ENCODE measurements around the gene RBM4.

The RBM4 gene

DNA sequence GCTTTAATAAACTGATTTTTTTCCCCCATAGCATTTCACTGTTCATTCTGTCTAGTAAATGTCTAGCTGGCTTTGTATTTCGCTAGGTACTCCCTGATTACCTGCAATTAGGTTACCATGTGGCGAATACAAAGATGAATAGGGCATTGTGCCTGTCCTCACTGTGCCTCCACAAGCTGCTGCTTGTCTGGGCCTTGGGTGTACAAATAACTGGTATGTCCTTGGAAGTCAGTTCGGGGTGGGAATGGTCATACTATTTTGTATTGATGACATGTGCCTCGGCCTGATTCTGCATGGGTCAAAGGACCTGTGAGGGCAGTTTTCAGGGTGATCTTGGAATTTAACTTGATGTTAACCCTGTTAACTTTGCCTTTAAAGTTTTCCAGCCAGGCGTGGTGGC lies 11.4 kb downstream of the RBM4 start:
- Mint-ChIP-seq H3K4me1 (peaks cover 27% of the 10 kb centered on the region), H3K27me3 (no peaks in the 10 kb centered on the region), H3K27ac (no peak overlapping the region), H3K4me3 (no peak overlapping the region), H3K36me3 (peaks cover 62% of the 10 kb centered on the region), H3K9me3 (no peaks in the 10 kb centered on the region)
- DNase-seq, result no peak
- CTCF ChIA-PET, result interaction anchor here (1.8 kb wide), 1 partner anchor 33 kb away, joined by 4 read pairs; no protein-coding TSS in a partner anchor

DNA sequence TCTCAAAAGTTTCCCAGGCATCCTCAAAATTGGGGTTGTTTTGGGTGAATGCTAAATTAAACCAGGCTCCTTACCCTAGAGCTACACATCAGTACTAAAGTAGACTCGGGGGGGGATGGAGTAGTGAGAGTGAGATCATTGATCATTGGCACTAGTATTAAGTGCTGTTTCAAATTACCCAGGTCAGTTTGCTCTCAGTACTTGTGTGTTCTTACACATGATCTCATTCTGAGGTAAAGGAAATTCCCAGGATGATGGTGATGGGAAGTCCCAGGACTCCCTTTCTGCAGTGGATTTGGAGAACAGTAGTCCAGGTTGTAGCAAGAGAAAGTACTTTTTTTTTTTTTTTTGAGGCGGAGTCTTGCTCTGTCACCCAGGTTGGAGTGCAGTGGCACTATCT lies 12.5 kb downstream of the RBM4 start:
- Mint-ChIP-seq H3K4me1 (peaks cover 18% of the 10 kb centered on the region), H3K9me3 (no peaks in the 10 kb centered on the region), H3K27ac (no peak overlapping the region), H3K27me3 (no peaks in the 10 kb centered on the region), H3K36me3 (peaks cover 56% of the 10 kb centered on the region), H3K4me3 (no peak overlapping the region)
- DNase-seq, result no peak
- CTCF ChIA-PET, result interaction anchor here (1.8 kb wide), 1 partner anchor 34 kb away, joined by 4 read pairs; no protein-coding TSS in a partner anchor

DNA sequence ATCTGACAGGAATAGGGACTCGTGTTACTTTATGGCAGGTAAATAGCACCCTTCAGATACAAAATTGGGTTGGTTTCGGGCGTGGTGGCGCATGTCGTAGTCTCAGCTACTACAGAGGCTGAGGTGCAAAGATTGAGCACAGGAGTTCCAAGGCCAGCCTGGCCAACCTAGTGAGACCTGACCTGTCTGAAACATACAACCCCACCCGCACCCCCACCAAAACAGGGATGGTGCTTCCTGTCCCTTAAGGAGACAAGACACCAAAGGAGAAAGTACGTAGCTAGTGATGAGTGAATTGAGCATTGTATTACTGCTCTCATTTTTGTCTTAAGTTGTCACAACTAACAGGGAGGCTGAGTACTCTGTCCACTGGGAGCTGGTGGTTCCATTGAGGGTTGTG lies 14.1 kb downstream of the RBM4 start:
- H3K36me3 Mint-ChIP-seq, result peaks cover 47% of the 10 kb centered on the region
- peaks cover 5% of the 10 kb centered on the region for H3K4me1 Mint-ChIP-seq

DNA sequence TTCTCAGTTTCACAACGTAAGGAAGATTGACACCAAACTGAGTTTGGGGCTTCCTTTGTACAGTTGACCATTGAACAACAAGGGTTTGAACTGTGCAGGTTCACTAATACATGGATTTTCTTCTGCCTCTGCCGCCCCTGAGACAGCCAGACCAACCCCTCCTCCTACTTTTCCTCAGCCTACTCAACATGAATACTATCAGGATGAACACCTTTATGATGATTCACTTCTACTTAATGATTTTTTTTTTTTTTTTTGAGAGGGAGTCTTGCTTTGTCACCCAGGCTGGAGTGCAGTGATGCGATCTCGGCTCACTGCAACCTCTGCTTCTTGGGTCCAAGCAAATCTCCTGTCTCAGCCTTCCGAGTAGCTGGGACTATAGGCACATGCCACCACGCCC lies 14.6 kb downstream of the RBM4 start:
- Mint-ChIP-seq H3K27me3 (no peaks in the 10 kb centered on the region), H3K27ac (peak overlapping the region; percentile 21), H3K9me3 (no peaks in the 10 kb centered on the region), H3K36me3 (peaks cover 46% of the 10 kb centered on the region), H3K4me3 (no peak overlapping the region), H3K4me1 (peaks cover 5% of the 10 kb centered on the region)
- DNase-seq, result no peak
- CTCF ChIA-PET, result no interaction called here

More for the DNA sequence above, 14.1 kb downstream of the RBM4 start:
- no peaks in the 10 kb centered on the region for H3K9me3 Mint-ChIP-seq
- CTCF ChIA-PET, result no interaction called here
- DNase-seq, result no peak
- no peak overlapping the region for H3K4me3 Mint-ChIP-seq
- peak overlapping the region; percentile 21 for H3K27ac Mint-ChIP-seq
- no peaks in the 10 kb centered on the region for H3K27me3 Mint-ChIP-seq

DNA sequence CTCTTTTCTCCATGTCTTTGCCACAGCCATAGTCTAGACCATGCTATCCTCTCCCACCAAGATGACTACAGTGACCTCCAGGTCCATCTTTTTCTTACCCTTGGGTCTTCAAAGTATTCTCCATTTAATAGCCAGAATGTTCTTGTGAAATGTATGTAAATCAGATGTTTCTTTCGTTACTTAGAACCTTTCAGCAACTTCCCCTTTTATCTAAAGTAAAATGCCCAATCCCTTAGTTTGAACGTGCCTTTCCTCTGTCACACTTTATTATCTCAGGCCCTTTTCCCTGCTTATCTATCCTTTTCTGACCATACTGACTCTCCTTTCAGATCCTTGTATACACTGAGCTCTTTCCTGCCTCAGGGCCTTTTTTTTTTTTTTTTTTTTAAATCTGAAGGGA lies 21.3 kb downstream of the RBM4 start:
- Mint-ChIP-seq H3K9me3 (no peaks in the 10 kb centered on the region), H3K27me3 (no peaks in the 10 kb centered on the region), H3K4me3 (no peak overlapping the region), H3K36me3 (peaks cover 32% of the 10 kb centered on the region), H3K4me1 (peaks cover 3% of the 10 kb centered on the region), H3K27ac (no peak overlapping the region)
- CTCF ChIA-PET, result no interaction called here
- no peak for DNase-seq

DNA sequence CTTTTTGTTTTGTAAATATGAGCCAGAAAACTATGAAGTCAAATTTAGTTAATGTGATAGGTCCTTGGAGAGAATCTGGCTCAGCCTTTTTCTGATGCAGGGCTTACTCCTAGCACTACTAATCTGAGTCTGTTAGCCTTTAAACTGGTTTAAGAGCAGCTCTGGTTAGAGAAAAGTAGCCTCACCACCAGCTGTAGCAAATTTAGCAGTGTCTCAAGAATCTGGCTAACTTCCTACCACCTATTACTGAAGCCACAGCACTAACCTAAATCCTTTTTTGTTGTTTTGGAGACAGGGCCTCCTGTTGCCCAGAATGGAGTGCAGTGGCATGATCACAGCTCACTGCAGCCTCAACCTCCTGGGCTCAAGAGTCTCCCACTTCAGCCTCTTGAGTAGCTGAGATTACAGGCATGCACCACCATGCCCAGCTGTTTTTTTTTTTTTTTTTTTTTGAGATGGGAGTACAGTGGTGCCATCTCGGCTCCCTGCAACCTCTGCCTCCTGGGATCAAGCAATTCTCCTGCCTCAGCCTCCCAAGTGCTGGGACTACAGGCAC lies 25.3 kb downstream of the RBM4 start:
- Mint-ChIP-seq H3K4me3 (no peak overlapping the region), H3K27me3 (no peaks in the 10 kb centered on the region), H3K4me1 (peaks cover 2% of the 10 kb centered on the region), H3K9me3 (no peaks in the 10 kb centered on the region), H3K27ac (peak overlapping the region; percentile 46), H3K36me3 (peaks cover 42% of the 10 kb centered on the region)
- DNase-seq, result no peak
- CTCF ChIA-PET, result no interaction called here

DNA sequence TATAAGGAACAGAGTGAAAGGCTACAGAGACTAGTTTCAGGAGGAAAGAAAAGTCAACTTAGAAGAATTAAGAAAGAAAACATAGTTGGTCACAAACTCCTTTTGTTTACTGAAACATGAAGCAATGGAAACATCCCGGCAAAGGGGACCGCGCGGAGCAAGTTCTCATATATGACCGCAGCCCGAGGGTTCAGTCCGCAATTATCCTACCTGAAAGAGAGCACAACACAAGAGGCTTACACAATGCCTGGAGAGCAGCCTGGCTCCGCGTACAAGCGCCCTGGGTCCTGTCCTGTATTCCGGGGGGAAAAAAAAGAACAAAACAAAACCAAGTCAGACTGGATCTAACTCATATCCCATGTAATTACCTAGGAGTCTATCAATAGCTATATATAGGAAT lies 26.9 kb downstream of the RBM4 start:
- peaks cover 44% of the 10 kb centered on the region for H3K36me3 Mint-ChIP-seq
- H3K27me3 Mint-ChIP-seq, result no peaks in the 10 kb centered on the region
- no peak overlapping the region for H3K4me3 Mint-ChIP-seq
- no peaks in the 10 kb centered on the region for H3K9me3 Mint-ChIP-seq
- peaks cover 7% of the 10 kb centered on the region for H3K4me1 Mint-ChIP-seq
- CTCF ChIA-PET, result no interaction called here
- no peak for DNase-seq
- H3K27ac Mint-ChIP-seq, result peak overlapping the region; percentile 29

DNA sequence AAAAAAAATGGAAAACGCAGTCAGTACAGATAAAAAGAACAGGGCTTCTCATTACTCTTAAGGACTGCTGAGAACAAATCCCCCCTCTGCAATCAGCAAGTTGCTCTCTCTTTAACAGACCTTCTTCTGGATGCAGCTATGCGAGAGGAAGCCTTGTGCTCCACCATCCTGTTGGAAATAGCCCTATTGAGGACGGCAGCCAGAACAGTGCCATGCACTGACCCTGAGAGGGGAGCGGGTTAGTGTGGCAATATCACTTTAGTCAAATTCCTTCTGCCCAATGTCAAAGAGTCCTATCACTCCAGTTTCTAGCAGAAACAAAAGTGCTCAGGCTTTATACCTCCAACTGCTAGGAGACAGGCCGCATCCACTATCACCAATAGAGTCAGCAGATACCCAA lies 32.3 kb downstream of the RBM4 start:
- Mint-ChIP-seq H3K36me3 (peaks cover 33% of the 10 kb centered on the region), H3K27ac (no peak overlapping the region), H3K27me3 (no peaks in the 10 kb centered on the region), H3K9me3 (no peaks in the 10 kb centered on the region), H3K4me3 (no peak overlapping the region), H3K4me1 (peaks cover 26% of the 10 kb centered on the region)
- no peak for DNase-seq
- CTCF ChIA-PET, result interaction anchor here (1.3 kb wide), 1 partner anchor 91 kb away, joined by 3 read pairs; no protein-coding TSS in a partner anchor

DNA sequence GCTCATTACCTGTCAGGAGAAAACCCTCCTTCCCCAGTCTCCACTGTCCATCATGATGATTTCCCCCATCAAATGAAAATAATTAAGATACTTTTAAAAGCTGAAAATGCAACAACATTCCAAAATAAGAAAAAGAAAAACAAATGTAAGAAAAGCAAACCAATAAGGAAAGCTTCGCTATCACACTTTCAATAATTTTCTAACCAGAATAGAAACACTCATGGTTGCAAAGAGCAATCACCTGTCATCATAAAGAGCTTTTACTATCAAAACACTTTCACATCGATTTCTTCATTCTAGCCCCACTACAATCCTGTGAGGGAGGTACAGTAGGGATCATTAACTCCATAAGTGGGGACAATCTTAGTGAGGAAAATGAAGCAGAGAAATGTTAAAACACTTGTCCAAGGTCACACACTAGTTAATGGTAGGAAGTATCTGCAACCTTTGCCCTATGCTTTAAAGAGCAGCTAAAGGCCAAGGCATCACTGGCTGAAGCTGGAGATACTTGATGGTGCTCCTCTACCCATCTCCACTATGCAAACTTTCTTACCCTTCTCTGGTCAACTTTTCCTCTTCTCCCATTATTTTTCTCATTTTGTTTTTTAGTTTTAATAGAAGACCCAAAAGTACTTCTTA lies 36.6 kb downstream of the RBM4 start:
- CTCF ChIA-PET, result interaction anchor here (0.6 kb wide), 1 partner anchor 106 kb away, joined by 3 read pairs; no protein-coding TSS in a partner anchor

DNA sequence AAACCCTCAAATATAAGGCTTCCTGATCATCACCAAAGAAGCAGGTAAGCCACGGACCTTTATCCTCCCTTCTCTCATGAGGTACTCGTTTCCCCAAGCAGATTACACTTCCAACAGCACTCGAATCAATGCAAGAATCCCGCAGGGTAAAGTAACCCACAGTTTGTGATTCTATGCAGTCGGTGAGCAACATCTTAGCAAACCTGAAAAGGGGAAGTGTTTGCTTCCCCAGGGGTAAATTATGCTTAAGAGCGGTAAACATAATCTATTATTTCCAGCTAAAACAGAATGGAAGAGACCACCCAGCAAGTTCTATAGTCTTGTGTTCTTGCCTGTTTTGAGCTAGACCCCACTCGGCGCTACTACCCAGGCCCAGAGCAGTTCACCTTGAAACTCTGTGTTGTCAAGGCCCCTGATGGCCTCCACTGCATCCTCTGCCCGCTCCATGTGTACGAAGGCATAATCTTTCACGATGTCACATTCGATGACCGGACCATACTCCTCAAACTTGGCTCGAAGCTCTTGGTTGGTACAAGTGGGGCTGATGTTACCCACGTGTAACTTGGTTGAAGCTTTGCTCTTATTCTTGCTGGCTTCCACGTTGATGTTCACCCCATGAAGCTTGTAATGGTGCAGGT lies 37.9 kb downstream of the RBM4 start:
- Mint-ChIP-seq H3K4me1 (peaks cover 41% of the 10 kb centered on the region), H3K4me3 (peak overlapping the region; percentile 96), H3K9me3 (no peaks in the 10 kb centered on the region), H3K27me3 (peaks cover 3% of the 10 kb centered on the region), H3K27ac (peak overlapping the region; percentile 99), H3K36me3 (peaks cover 19% of the 10 kb centered on the region)
- CTCF ChIA-PET, result interaction anchor here (1.0 to 4.3 kb wide), 4 partner anchors 16 to 267 kb away, joined by 3 to 84 read pairs (median 14); no protein-coding TSS in a partner anchor
- DNase-seq, result no peak

More for the DNA sequence above, 36.6 kb downstream of the RBM4 start:
- H3K9me3 Mint-ChIP-seq, result no peaks in the 10 kb centered on the region
- H3K4me3 Mint-ChIP-seq, result peak overlapping the region; percentile 21
- H3K27me3 Mint-ChIP-seq, result peaks cover 3% of the 10 kb centered on the region
- peaks cover 19% of the 10 kb centered on the region for H3K36me3 Mint-ChIP-seq
- H3K27ac Mint-ChIP-seq, result no peak overlapping the region
- H3K4me1 Mint-ChIP-seq, result peaks cover 45% of the 10 kb centered on the region
- DNase-seq, result no peak

DNA sequence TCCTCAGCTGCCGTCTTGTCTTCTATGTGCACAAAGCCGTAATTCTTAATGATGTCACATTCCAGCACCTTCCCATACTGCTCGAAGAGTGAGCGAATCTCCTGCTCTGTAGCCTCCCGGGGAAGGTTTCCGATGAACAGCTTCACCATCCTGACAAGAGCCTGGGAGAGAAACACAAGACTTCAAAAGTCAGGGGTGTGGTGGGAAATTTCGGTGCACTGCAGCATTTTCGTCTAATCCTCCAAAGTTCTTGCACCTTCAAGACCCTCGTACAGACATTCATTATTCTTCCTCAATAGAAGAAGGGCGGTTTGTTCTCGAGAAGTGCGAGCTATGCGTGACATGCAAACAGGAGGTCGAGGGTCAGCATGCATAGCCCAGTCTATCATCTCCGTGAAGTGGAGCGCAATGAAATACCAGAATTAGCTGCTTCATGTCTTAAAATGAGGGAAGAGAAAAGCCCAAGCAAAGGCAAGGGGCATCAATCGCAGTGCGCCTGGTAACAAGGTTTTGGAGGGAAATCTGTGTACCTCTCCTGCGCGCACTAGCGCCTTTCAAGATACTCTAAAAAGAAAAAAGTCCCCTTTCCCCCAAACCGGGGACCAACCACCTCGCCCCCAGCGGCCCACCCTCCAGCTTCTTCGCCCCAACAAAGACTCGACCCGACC lies 38.6 kb downstream of the RBM4 start:
- peaks cover 19% of the 10 kb centered on the region for H3K36me3 Mint-ChIP-seq
- H3K4me3 Mint-ChIP-seq, result peak overlapping the region; percentile 96
- no peaks in the 10 kb centered on the region for H3K9me3 Mint-ChIP-seq
- H3K4me1 Mint-ChIP-seq, result peaks cover 41% of the 10 kb centered on the region
- CTCF ChIA-PET, result interaction anchor here (1.0 to 4.3 kb wide), 10 partner anchors 15 to 291 kb away, joined by 3 to 84 read pairs (median 9); partner anchors contain the start of genes MRPL11 and RBM4
- DNase-seq, result no peak
- peaks cover 3% of the 10 kb centered on the region for H3K27me3 Mint-ChIP-seq
- H3K27ac Mint-ChIP-seq, result peak overlapping the region; percentile 99

DNA sequence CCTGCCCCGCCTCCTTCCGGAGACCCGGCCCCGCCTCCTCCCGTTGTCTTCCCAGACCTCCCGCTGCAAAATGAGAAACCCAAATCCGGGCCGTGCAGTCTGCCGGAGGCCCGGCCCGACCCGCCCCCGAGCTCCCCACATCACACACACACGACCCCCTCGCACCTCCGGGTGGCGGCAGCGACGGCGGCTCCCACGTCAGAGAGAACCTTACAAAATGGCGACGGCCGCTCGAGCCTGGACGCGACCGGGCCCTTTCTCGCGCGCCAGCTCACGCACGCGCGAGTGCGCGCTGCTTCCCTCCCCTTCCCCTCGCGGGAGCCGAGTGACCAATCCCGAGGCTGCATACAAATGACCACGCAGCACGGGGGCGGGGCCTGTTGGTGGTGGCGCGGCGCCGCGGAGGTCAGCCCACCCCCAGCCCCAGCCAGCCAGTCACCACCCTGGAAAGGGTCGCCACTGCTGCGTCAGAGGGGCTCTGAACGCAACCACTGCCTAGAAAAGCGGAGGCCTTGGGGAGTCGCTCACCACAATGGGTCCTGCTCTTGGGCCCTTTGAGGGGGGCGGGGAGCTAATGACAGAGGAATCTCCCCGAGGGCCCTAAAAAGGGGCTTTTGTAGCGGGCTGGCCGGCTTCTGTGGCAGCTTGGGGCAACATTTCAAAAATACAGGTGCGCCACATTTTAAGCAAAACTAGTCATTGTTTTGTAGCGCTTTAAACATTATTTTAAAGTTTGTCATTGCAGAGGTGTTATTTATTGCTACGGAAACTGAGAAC lies 39.3 kb downstream of the RBM4 start, which contains the start of gene RBM4B:
Gene RBM4B, minus strand, starts transcription at position 289 of the 777 bp plus-strand sequence. CDS start 808 bp downstream, outside the sequence.
- H3K36me3 Mint-ChIP-seq, result peaks cover 19% of the 10 kb centered on the region
- H3K4me1 Mint-ChIP-seq, result peaks cover 39% of the 10 kb centered on the region
- H3K9me3 Mint-ChIP-seq, result no peaks in the 10 kb centered on the region
- CTCF ChIA-PET, result interaction anchor here (0.6 to 4.3 kb wide), 33 partner anchors 9 to 291 kb away, joined by 3 to 84 read pairs (median 5); partner anchors contain the start of genes BBS1, DPP3, MRPL11 and RBM4
- H3K27ac Mint-ChIP-seq, result peak within 1 kb of the TSS; percentile 99
- DNase-seq, result peak; percentile 97
- H3K4me3 Mint-ChIP-seq, result peak within 1 kb of the TSS; percentile 96
- H3K27me3 Mint-ChIP-seq, result peaks cover 3% of the 10 kb centered on the region

DNA sequence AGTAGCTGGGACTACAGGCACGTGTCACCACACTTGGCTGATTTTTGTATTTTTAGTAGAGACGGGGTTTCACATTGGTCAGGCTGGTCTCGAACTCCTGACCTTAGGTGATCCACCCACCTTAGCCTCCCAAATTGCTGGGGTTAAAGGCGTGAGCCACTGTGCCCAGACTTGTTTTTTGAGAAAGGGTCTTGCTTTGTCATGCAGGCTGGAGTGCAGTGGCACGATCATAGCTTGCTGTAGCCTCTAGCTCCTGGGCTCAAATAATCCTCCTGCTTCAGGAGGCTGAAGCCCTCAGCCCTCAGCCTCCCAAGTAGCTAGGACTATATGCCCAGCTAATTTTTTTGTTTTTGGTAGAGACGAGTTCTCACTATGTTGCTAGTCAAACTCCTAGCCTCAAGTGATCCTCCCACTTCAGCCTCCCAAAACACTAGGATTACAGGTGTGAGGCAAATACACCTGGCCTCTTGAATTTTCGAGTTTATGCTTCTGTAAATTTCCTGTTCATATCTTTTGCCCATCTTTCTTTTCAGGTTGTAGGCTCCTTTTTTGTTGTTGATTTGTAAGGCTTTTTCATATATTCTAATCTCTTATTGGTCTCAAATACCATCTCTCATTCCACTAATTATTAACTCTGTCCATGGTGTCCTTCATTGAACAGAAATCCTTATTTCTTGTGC lies 42.6 kb downstream of the RBM4 start:
- H3K4me3 Mint-ChIP-seq, result no peak overlapping the region
- no peaks in the 10 kb centered on the region for H3K9me3 Mint-ChIP-seq
- no peak for DNase-seq
- CTCF ChIA-PET, result interaction anchor here (1.0 to 1.1 kb wide), 2 partner anchors 13 to 85 kb away, joined by 3 read pairs; no protein-coding TSS in a partner anchor
- H3K27ac Mint-ChIP-seq, result no peak overlapping the region
- peaks cover 8% of the 10 kb centered on the region for H3K36me3 Mint-ChIP-seq
- H3K27me3 Mint-ChIP-seq, result peaks cover 3% of the 10 kb centered on the region
- peaks cover 21% of the 10 kb centered on the region for H3K4me1 Mint-ChIP-seq
